AG10803 (cell line): Measurements from ENCODE around the gene SLC66A3.

ENCODE experiments used
- DNase-seq: peaks from one replicate; pipeline ENCODE4 v3.0.0; 2010; ENCODE audit warnings: low read depth
- H3K4me3 ChIP-seq: 2 replicates; pipeline ENCODE4 v1.5.1; 2011; ENCODE audit warnings: mild to moderate bottlenecking, low read length, control low read depth
- TF ChIP-seq, protein P1 (sequence below): conservative IDR thresholded peaks from 2 replicates; pipeline ENCODE4 v1.5.1; 2011; ENCODE audit warnings: mild to moderate bottlenecking, low read length, control low read depth, inconsistent platforms

SLC66A3 gene

DNA sequence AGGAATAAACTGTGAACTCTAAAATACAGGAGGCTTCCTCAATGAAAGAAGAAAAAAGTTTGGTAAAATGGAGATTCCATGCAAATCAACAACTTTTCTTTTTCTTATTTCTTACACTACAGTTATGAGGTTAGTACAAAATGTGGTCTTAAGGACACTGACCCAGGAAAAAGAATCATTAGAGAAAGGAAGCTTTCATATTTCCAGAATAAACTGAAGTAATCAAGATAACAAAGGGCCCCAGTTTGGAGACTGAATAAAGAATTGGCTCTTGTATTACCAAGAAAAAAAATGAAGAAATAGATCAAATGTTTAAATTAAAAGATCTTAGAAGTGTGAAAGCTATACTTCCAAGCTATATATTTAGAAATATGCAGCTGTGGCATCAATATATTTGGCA, 72.3 kb downstream of the SLC66A3 start:
- TF ChIP-seq, protein P1, sequence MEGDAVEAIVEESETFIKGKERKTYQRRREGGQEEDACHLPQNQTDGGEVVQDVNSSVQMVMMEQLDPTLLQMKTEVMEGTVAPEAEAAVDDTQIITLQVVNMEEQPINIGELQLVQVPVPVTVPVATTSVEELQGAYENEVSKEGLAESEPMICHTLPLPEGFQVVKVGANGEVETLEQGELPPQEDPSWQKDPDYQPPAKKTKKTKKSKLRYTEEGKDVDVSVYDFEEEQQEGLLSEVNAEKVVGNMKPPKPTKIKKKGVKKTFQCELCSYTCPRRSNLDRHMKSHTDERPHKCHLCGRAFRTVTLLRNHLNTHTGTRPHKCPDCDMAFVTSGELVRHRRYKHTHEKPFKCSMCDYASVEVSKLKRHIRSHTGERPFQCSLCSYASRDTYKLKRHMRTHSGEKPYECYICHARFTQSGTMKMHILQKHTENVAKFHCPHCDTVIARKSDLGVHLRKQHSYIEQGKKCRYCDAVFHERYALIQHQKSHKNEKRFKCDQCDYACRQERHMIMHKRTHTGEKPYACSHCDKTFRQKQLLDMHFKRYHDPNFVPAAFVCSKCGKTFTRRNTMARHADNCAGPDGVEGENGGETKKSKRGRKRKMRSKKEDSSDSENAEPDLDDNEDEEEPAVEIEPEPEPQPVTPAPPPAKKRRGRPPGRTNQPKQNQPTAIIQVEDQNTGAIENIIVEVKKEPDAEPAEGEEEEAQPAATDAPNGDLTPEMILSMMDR: no peak
- H3K4me3 ChIP-seq: no peak overlapping the region
- no peak for DNase-seq
